ENCODE results near the gene ODC1. TPM values are rescaled to one million over a fixed set of nuclear protein-coding genes. Genes with fewer than 3 reads are reported as not detected.

The ODC1 gene
- polyA plus RNA-seq, 1 of the 3 experiments (the other 2 are of a cell fraction) = 253 TPM

DNA sequence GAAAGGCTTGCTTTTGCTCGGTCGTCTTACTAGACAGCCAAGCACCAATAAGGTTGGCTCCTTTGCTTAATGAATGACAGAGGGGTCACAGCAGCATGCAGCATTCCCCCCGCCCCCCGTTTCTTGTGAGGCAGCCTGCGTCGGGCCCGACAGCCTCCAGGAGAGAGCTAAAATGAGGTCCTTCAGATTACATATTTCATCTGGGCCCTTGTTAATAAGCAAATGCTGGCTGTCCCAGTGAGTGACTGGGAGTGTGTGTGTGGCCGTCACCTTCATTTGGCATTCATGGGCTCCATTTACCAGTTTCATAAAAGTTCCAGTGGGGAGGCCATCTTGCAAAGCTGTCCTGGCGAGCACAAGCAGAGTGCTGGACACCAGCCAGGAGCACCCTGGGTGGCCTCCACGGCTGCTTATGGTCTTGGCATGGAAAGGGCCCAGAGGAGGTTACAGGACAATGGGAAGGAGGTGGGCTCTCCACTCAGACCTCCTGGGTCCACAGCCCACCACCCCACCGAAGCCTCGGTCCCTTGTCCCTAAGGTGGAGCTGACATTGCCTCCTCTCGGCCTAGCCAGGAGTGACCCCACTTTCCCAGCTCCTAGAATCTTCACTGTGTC lies 37.2 kb downstream of the ODC1 start:
- Histone ChIP-seq H3K9ac (no peak overlapping the region), H3K27me3 (ENCODE audit: insufficient read depth) (no peaks in the 10 kb centered on the region), H3K9me3 (no peaks in the 10 kb centered on the region), H3K4me2 (no peak overlapping the region), H2AFZ (ENCODE audit: low read depth) (no peak overlapping the region), H3K4me1 (ENCODE audit: control insufficient read depth in 1 of 2, insufficient read depth in 2 of 2, low read depth in 1 of 2, low read length in 1 of 2) (peaks cover 20 to 55% of the 10 kb centered on the region in 2 experiments), H3K36me3 (replicated peaks in 1 of 2; ENCODE audit: control insufficient read depth in 1 of 2, insufficient read depth in 2 of 2, low read length in 1 of 2) (peaks cover 0 to 5% of the 10 kb centered on the region in 2 experiments), H3K79me2 (ENCODE audit: insufficient read depth) (no peaks in the 10 kb centered on the region), H3F3A (replicated peaks; ENCODE audit: insufficient read depth) (no peaks in the 10 kb centered on the region), H3K27ac (ENCODE audit: low read depth in 2 of 2, low read length in 1 of 2) (no peak overlapping the region), H3K9me2 (no peaks in the 10 kb centered on the region), H3K4me3 (ENCODE audit: low read depth in 2 of 2, low read length in 1 of 2) (no peak overlapping the region), H4K20me1 (ENCODE audit: insufficient read depth) (no peaks in the 10 kb centered on the region)
- WGBS (ENCODE audit: low lambda C conversion rate) = 88% methylated on average over 13 of the region's 13 CpGs
- POLR2A ChIA-PET = interaction anchor here (0.6 kb wide), 1 partner anchor 258 kb away, joined by 3 read pairs; no protein-coding TSS in a partner anchor
- no peak for DNase-seq
- CTCF ChIA-PET = interaction anchor here (0.8 to 12.8 kb wide), 12 partner anchors 14 to 338 kb away, joined by 3 to 403 read pairs (median 42); partner anchors contain the start of genes HPCAL1 and RRM2
- no peak for TF ChIP-seq NFIC (IDR thresholded peaks at IDR 0.05; ENCODE audit: borderline replicate concordance)
- TF ChIP-seq FOSL2 (IDR thresholded peaks at IDR 0.05; ENCODE audit: borderline replicate concordance, low read depth) = no peak
- no peak for TF ChIP-seq EP300 (IDR thresholded peaks at IDR 0.05; ENCODE audit: borderline replicate concordance in 1 of 2, low read depth in 1 of 2, low read length in 1 of 2)
- no peak for TF ChIP-seq USF2 (IDR thresholded peaks at IDR 0.05; ENCODE audit: borderline replicate concordance, low read depth, low read length)
- TF ChIP-seq TAF1 (IDR thresholded peaks at IDR 0.05; ENCODE audit: borderline replicate concordance, low read depth, low read length) = no peak
- TF ChIP-seq ELF1 (IDR thresholded peaks at IDR 0.05) = no peak
- no peak for TF ChIP-seq FOXJ3 (CRISPR knock-in tag; IDR thresholded peaks at IDR 0.05)
- no peak for TF ChIP-seq NRF1 (IDR thresholded peaks at IDR 0.05; ENCODE audit: low read depth, low read length)

GRCh38 chr2:10410001-10410822 lies 37.9 kb downstream of the ODC1 start:
- 93% methylated on average over 14 of the region's 14 CpGs for WGBS (ENCODE audit: low lambda C conversion rate)

More at GRCh38 chr2:10410001-10410822, 37.9 kb downstream of the ODC1 start:
- Histone ChIP-seq H3K4me2 (no peak overlapping the region), H3K36me3 (replicated peaks in 1 of 2; ENCODE audit: control insufficient read depth in 1 of 2, insufficient read depth in 2 of 2, low read length in 1 of 2) (peaks cover 0 to 5% of the 10 kb centered on the region in 2 experiments), H3K79me2 (ENCODE audit: insufficient read depth) (no peaks in the 10 kb centered on the region), H3K4me1 (ENCODE audit: control insufficient read depth in 1 of 2, insufficient read depth in 2 of 2, low read depth in 1 of 2, low read length in 1 of 2) (peaks cover 24 to 55% of the 10 kb centered on the region in 2 experiments), H3K9ac (no peak overlapping the region), H3F3A (replicated peaks; ENCODE audit: insufficient read depth) (peaks cover under 1% of the 10 kb centered on the region), H3K9me3 (no peaks in the 10 kb centered on the region), H3K4me3 (ENCODE audit: low read depth in 2 of 2, low read length in 1 of 2) (no peak overlapping the region), H2AFZ (ENCODE audit: low read depth) (no peak overlapping the region), H4K20me1 (ENCODE audit: insufficient read depth) (no peaks in the 10 kb centered on the region), H3K9me2 (no peaks in the 10 kb centered on the region), H3K27ac (ENCODE audit: low read depth in 2 of 2, low read length in 1 of 2) (no peak overlapping the region), H3K27me3 (ENCODE audit: insufficient read depth) (no peaks in the 10 kb centered on the region)
- TF ChIP-seq YY1 (IDR thresholded peaks at IDR 0.05; ENCODE audit: low read depth) = no peak
- no peak for TF ChIP-seq NRF1 (IDR thresholded peaks at IDR 0.05; ENCODE audit: low read depth, low read length)
- TF ChIP-seq FOXM1 (IDR thresholded peaks at IDR 0.05; ENCODE audit: low read depth) = no peak
- no peak for TF ChIP-seq GATA2 (CRISPR knock-in tag; IDR thresholded peaks at IDR 0.05)
- TF ChIP-seq CHD2 (IDR thresholded peaks at IDR 0.05; ENCODE audit: low read length, partially characterized antibody) = no peak
- TF ChIP-seq RCOR1 (IDR thresholded peaks at IDR 0.05; ENCODE audit: low read length) = no peak
- TF ChIP-seq, protein P1, sequence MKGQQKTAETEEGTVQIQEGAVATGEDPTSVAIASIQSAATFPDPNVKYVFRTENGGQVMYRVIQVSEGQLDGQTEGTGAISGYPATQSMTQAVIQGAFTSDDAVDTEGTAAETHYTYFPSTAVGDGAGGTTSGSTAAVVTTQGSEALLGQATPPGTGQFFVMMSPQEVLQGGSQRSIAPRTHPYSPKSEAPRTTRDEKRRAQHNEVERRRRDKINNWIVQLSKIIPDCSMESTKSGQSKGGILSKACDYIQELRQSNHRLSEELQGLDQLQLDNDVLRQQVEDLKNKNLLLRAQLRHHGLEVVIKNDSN (IDR thresholded peaks at IDR 0.05; ENCODE audit: borderline replicate concordance, low read depth) = no peak
- no peak for TF ChIP-seq SMC3 (IDR thresholded peaks at IDR 0.05; ENCODE audit: low read depth, low read length)
- no peak for TF ChIP-seq RAD21 (IDR thresholded peaks at IDR 0.05; ENCODE audit: low read length)
- TF ChIP-seq TAF1 (IDR thresholded peaks at IDR 0.05; ENCODE audit: borderline replicate concordance, low read depth, low read length) = no peak
- DNase-seq = no peak
- ChIA-PET POLR2A (interaction anchor here (0.7 to 1.8 kb wide), 5 partner anchors 124 to 286 kb away, joined by 3 to 13 read pairs (median 6); no protein-coding TSS in a partner anchor), CTCF (interaction anchor here (0.7 to 12.8 kb wide), 54 partner anchors 12 to 337 kb away, joined by 3 to 403 read pairs (median 10); partner anchors contain the start of genes HPCAL1 and RRM2)
